SK-N-SH (cell line): ENCODE measurements around the gene TUBD1. TPM values are rescaled to one million over a fixed set of nuclear protein-coding genes. Genes with fewer than 3 reads are reported as not detected.

Source experiments
- CTCF ChIA-PET: fragments of 300-600, 350-600 bp; formaldehyde crosslinking; extraction: SDS; loops from one replicate; lab custom pipeline; 2021; lab: Yijun Ruan, JAX
- POLR2A ChIA-PET: fragments of 350-600 bp; sonication (Branson Sonifier 250); formaldehyde crosslinking; extraction: SDS; loops from one replicate; lab custom pipeline; 2020; ENCODE audit warnings: antibody characterized with exemption, inconsistent platforms; lab: Yijun Ruan, JAX
- DNase-seq: peaks from one replicate; pipeline ENCODE4 v3.0.0; 2012
- H2AFZ ChIP-seq: fragments of 200-600 bp; sonication (generic); 2 replicates; pipeline ENCODE4 v1.8.1; 2016; ENCODE audit warnings: antibody characterized with exemption, mild to moderate bottlenecking, low read depth
- H3F3A ChIP-seq: fragments of 200-600 bp; sonication (generic); replicated peaks from 2 replicates; pipeline ENCODE3; 2016; ENCODE audit warnings: antibody characterized with exemption, mild to moderate bottlenecking; ENCODE audit not compliant: insufficient read depth
- H3K27ac ChIP-seq, 2 experiments: fragments of 200-500 bp in 1 of 2; fragments of 200-600 bp in 1 of 2; sonication (Bioruptor generic) in 1 of 2; sonication (generic), shearing (Covaris generic) in 1 of 2; 2 replicates each; pipeline versions ENCODE4 v1.5.1 to v1.6.1; 2014 to 2016; ENCODE audit warnings: low read depth in 2 of 2, inconsistent platforms in 1 of 2, low read length in 1 of 2, mild to moderate bottlenecking in 1 of 2, mixed read lengths in 1 of 2
- H3K27me3 ChIP-seq: fragments of 200-600 bp; sonication (generic), shearing (Covaris generic); 2 replicates; pipeline ENCODE4 v1.6.1; 2016; ENCODE audit warnings: mixed run types; ENCODE audit not compliant: insufficient read depth
- H3K36me3 ChIP-seq, 2 experiments: fragments of 200-500 bp in 1 of 2; fragments of 200-600 bp in 1 of 2; sonication (Bioruptor generic) in 1 of 2; sonication (generic) in 1 of 2; replicated peaks in 1 of 2; 2 replicates each; pipeline versions ENCODE3 to v1.5.1; 2014 to 2016; ENCODE audit warnings: low read length in 1 of 2, mild to moderate bottlenecking in 1 of 2; ENCODE audit not compliant: insufficient read depth in 2 of 2, control insufficient read depth in 1 of 2
- H3K4me1 ChIP-seq, 2 experiments: fragments of 200-500 bp in 1 of 2; fragments of 200-600 bp in 1 of 2; sonication (Bioruptor generic) in 1 of 2; sonication (generic), shearing (Covaris generic) in 1 of 2; 2 replicates each; pipeline versions ENCODE4 v1.5.1 to v1.6.1; 2014 to 2016; ENCODE audit warnings: low read depth in 1 of 2, low read length in 1 of 2, mixed run types in 1 of 2; ENCODE audit not compliant: insufficient read depth in 2 of 2, control insufficient read depth in 1 of 2
- H3K4me2 ChIP-seq: fragments of 200-600 bp; sonication (generic), shearing (Covaris generic); 2 replicates; pipeline ENCODE4 v1.6.1; 2017; ENCODE audit warnings: mixed run types
- H3K4me3 ChIP-seq, 2 experiments: fragments of 200-500 bp in 1 of 2; fragments of 200-600 bp in 1 of 2; sonication (Bioruptor generic) in 1 of 2; sonication (generic), shearing (Covaris generic) in 1 of 2; 2 replicates each; pipeline versions ENCODE4 v1.5.1 to v1.8.1; 2014 to 2016; ENCODE audit warnings: low read depth in 2 of 2, inconsistent platforms in 1 of 2, low read length in 1 of 2, mild to moderate bottlenecking in 1 of 2, mixed read lengths in 1 of 2, moderate library complexity in 1 of 2
- H3K79me2 ChIP-seq: fragments of 200-600 bp; sonication (generic); 2 replicates; pipeline ENCODE4 v1.8.1; 2017; ENCODE audit warnings: mild to moderate bottlenecking; ENCODE audit not compliant: insufficient read depth
- H3K9ac ChIP-seq: fragments of 200-600 bp; sonication (generic); 2 replicates; pipeline ENCODE4 v1.6.1; 2017; ENCODE audit warnings: mixed run types
- H3K9me2 ChIP-seq: fragments of 200-600 bp; sonication (generic); 2 replicates; pipeline ENCODE4 v1.6.1; 2017; ENCODE audit warnings: mixed run types
- H3K9me3 ChIP-seq: fragments of 200-600 bp; sonication (generic); 2 replicates; pipeline ENCODE4 v1.6.1; 2017; ENCODE audit warnings: mixed run types, mild to moderate bottlenecking, moderate library complexity
- H4K20me1 ChIP-seq: fragments of 200-600 bp; sonication (generic); 2 replicates; pipeline ENCODE4 v1.6.1; 2017; ENCODE audit warnings: mild to moderate bottlenecking, mixed run types; ENCODE audit not compliant: insufficient read depth
- ELF1 ChIP-seq: IDR thresholded peaks from 2 replicates; pipeline ENCODE4 v1.4.0; 2012
- EP300 ChIP-seq, 2 experiments: IDR thresholded peaks; 2 replicates each; pipeline versions ENCODE4 v1.4.0 to v1.6.1; 2012; ENCODE audit warnings: borderline replicate concordance in 1 of 2, low read depth in 1 of 2, low read length in 1 of 2
- FOSL2 ChIP-seq: IDR thresholded peaks from 2 replicates; pipeline ENCODE4 v1.4.0; 2012; ENCODE audit warnings: low read depth, mild to moderate bottlenecking, moderate library complexity, borderline replicate concordance
- FOXJ3 ChIP-seq: sonication (generic); formaldehyde crosslinking; IDR thresholded peaks from 2 replicates; pipeline ENCODE4 v1.5.1; 2020; ENCODE audit warnings: mild to moderate bottlenecking, missing genetic modification reagents
- FOXM1 ChIP-seq: IDR thresholded peaks from 2 replicates; pipeline ENCODE4 v1.4.0; 2012; ENCODE audit warnings: low read depth, mild to moderate bottlenecking
- GATA2 ChIP-seq: sonication (generic); formaldehyde crosslinking; IDR thresholded peaks from 2 replicates; pipeline ENCODE4 v1.5.0; 2020; ENCODE audit warnings: mild to moderate bottlenecking, missing genetic modification reagents
- MAX ChIP-seq: IDR thresholded peaks from 2 replicates; pipeline ENCODE4 v1.4.0; 2012; ENCODE audit warnings: low read depth
- MEF2A ChIP-seq: IDR thresholded peaks from 2 replicates; pipeline ENCODE4 v1.4.0; 2012; ENCODE audit warnings: low read depth, borderline replicate concordance
- MXI1 ChIP-seq: IDR thresholded peaks from 2 replicates; pipeline ENCODE4 v1.6.1; 2012; ENCODE audit warnings: mild to moderate bottlenecking, low read depth, low read length, improper control_type of control experiment
- NFIC ChIP-seq: IDR thresholded peaks from 2 replicates; pipeline ENCODE4 v1.4.0; 2012; ENCODE audit warnings: borderline replicate concordance
- NRF1 ChIP-seq: IDR thresholded peaks from 2 replicates; pipeline ENCODE4 v1.6.1; 2012; ENCODE audit warnings: low read depth, mild to moderate bottlenecking, low read length
- POLR2AphosphoS5 ChIP-seq: IDR thresholded peaks from 2 replicates; pipeline ENCODE4 v1.6.1; 2012; ENCODE audit warnings: low read depth, low read length
- SIN3A ChIP-seq: IDR thresholded peaks from 2 replicates; pipeline ENCODE4 v1.6.1; 2012; ENCODE audit warnings: low read depth, mild to moderate bottlenecking, low read length, moderate library complexity, borderline replicate concordance
- SMC3 ChIP-seq: IDR thresholded peaks from 2 replicates; pipeline ENCODE4 v1.6.1; 2012; ENCODE audit warnings: low read depth, low read length, improper control_type of control experiment
- TAF1 ChIP-seq: IDR thresholded peaks from 2 replicates; pipeline ENCODE4 v1.6.1; 2012; ENCODE audit warnings: low read depth, mild to moderate bottlenecking, low read length, moderate library complexity, borderline replicate concordance
- TCF12 ChIP-seq: IDR thresholded peaks from 2 replicates; pipeline ENCODE4 v1.4.0; 2012
- USF1 ChIP-seq: IDR thresholded peaks from 2 replicates; pipeline ENCODE4 v1.4.0; 2012; ENCODE audit warnings: low read depth, borderline replicate concordance
- USF2 ChIP-seq: fragments of 150-350 bp; IDR thresholded peaks from 2 replicates; pipeline ENCODE4 v1.6.1; 2017; ENCODE audit warnings: antibody characterized with exemption, low read length, low read depth, borderline replicate concordance
- YY1 ChIP-seq: IDR thresholded peaks from 2 replicates; pipeline ENCODE4 v1.4.0; 2012; ENCODE audit warnings: low read depth, mild to moderate bottlenecking
- WGBS: methylation state at CpG from one replicate; pipeline ENCODE4 v1.1.6; 2017; ENCODE audit warnings: low lambda C conversion rate; 5-methylcytosine and 5-hydroxymethylcytosine counted together
- polyA plus RNA-seq, 3 experiments: library from polyadenylated mRNA; depleted of rRNA; stranded (reverse); fragments of >200 nt; gene quantifications; 2 replicates each; pipeline ENCODE4 v1.2.3, GENCODE V29; 2012
- TF ChIP-seq, protein P1 (sequence below): IDR thresholded peaks from 2 replicates; pipeline ENCODE4; 2012
- TF ChIP-seq, protein P2 (sequence below): IDR thresholded peaks from 2 replicates; pipeline ENCODE4 v1.4.0; 2012; ENCODE audit warnings: low read depth, borderline replicate concordance

TUBD1 gene
- polyA plus RNA-seq, 1 of the 3 experiments (the other 2 are of a cell fraction): 3.2 TPM

DNA sequence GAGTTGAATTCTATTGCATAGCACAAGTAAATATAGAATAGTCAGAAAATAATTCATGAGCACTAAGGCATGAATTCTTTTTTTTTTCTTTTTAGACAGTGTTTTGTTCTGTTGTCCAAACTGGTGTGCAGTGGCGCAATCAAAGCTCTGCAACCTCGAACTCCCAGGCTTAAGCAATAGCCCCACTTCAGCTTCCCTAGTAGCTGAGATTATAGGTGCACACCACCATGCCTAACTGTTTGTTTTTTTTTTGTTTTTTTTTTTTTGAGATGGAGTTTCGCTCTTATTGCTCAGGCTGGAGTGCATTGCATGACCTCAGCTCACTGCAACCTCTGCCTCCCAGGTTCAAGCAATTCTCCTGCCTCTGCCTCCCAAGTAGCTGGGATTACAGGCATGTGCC lies 16.6 kb downstream of the TUBD1 start:
- POLR2A ChIA-PET: no interaction called here
- Histone ChIP-seq H3K4me2 (no peak overlapping the region), H3K36me3 (peaks cover 0 to 13% of the 10 kb centered on the region in 2 experiments), H3K27me3 (no peaks in the 10 kb centered on the region), H4K20me1 (no peaks in the 10 kb centered on the region), H3K27ac (no peak overlapping the region)
- CTCF ChIA-PET: interaction anchor here (3.1 kb wide), 1 partner anchor 17 kb away, joined by 9 read pairs; no protein-coding TSS in a partner anchor
- no peak for TF ChIP-seq FOXJ3 (CRISPR knock-in tag)
- TF ChIP-seq YY1: no peak
- no peak for TF ChIP-seq MAX
- TF ChIP-seq FOSL2: no peak
- no peak for TF ChIP-seq SMC3
- TF ChIP-seq USF2: no peak
- TF ChIP-seq, protein P1, sequence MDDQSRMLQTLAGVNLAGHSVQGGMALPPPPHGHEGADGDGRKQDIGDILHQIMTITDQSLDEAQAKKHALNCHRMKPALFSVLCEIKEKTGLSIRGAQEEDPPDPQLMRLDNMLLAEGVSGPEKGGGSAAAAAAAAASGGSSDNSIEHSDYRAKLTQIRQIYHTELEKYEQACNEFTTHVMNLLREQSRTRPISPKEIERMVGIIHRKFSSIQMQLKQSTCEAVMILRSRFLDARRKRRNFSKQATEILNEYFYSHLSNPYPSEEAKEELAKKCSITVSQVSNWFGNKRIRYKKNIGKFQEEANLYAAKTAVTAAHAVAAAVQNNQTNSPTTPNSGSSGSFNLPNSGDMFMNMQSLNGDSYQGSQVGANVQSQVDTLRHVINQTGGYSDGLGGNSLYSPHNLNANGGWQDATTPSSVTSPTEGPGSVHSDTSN: no peak
- TF ChIP-seq NRF1: no peak
- no peak for TF ChIP-seq NFIC
- no peak for TF ChIP-seq EP300 (IDR thresholded peaks at IDR 0.05; ENCODE audit: borderline replicate concordance in 1 of 2, low read depth in 1 of 2, low read length in 1 of 2)
- no peak for TF ChIP-seq GATA2 (CRISPR knock-in tag)
- no peak for TF ChIP-seq USF1
- TF ChIP-seq, all 33 proteins: peak for 0
- no peaks in the 10 kb centered on the region for H3K79me2 ChIP-seq
- H3F3A ChIP-seq: peaks cover 11% of the 10 kb centered on the region
- H2AFZ ChIP-seq: no peak overlapping the region
- WGBS: 95% methylated on average over 3 of the region's 3 CpGs
- no peaks in the 10 kb centered on the region for H3K9me3 ChIP-seq
- no peak overlapping the region for H3K9ac ChIP-seq
- H3K4me3 ChIP-seq: no peak overlapping the region
- DNase-seq: no peak
- H3K9me2 ChIP-seq: no peaks in the 10 kb centered on the region
- H3K4me1 ChIP-seq: no peaks in the 10 kb centered on the region

- Histone ChIP-seq H3K79me2 (no peaks in the 10 kb centered on the region), H3K4me1 (no peaks in the 10 kb centered on the region; a peak in 1 of 4 replicates), H3K9me2 (no peaks in the 10 kb centered on the region), H3K9ac (no peak overlapping the region), H3K36me3 (peaks cover 0 to 1% of the 10 kb centered on the region in 2 experiments), H4K20me1 (no peaks in the 10 kb centered on the region), H3K27ac (no peak overlapping the region), H3K27me3 (no peaks in the 10 kb centered on the region), H2AFZ (no peak overlapping the region; the same call in 1 of the 2 replicates), H3K4me2 (no peak overlapping the region), H3K4me3 (no peak overlapping the region), H3K9me3 (no peaks in the 10 kb centered on the region), H3F3A (peaks cover 6% of the 10 kb centered on the region)
- DNase-seq: no peak
- 99% methylated on average over 2 of the region's 2 CpGs for WGBS
- ChIA-PET CTCF (interaction anchor here (0.8 to 3.1 kb wide), 2 partner anchors 15 to 121 kb away, joined by 4 to 9 read pairs; no protein-coding TSS in a partner anchor), POLR2A (no interaction called here)
- TF ChIP-seq, protein P1: no peak
- TF ChIP-seq TCF12 (no peak), POLR2AphosphoS5 (no peak), YY1 (no peak), EP300 (IDR thresholded peaks at IDR 0.05; ENCODE audit: borderline replicate concordance in 1 of 2, low read depth in 1 of 2, low read length in 1 of 2) (no peak), SIN3A (no peak), USF1 (no peak), MXI1 (no peak), FOXJ3 (CRISPR knock-in tag) (no peak), MEF2A (no peak), SMC3 (no peak), ELF1 (no peak), FOXM1 (no peak), TAF1 (no peak)
- TF ChIP-seq, protein P2, sequence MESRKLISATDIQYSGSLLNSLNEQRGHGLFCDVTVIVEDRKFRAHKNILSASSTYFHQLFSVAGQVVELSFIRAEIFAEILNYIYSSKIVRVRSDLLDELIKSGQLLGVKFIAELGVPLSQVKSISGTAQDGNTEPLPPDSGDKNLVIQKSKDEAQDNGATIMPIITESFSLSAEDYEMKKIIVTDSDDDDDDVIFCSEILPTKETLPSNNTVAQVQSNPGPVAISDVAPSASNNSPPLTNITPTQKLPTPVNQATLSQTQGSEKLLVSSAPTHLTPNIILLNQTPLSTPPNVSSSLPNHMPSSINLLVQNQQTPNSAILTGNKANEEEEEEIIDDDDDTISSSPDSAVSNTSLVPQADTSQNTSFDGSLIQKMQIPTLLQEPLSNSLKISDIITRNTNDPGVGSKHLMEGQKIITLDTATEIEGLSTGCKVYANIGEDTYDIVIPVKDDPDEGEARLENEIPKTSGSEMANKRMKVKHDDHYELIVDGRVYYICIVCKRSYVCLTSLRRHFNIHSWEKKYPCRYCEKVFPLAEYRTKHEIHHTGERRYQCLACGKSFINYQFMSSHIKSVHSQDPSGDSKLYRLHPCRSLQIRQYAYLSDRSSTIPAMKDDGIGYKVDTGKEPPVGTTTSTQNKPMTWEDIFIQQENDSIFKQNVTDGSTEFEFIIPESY: no peak
Measured at GRCh38 chr17:59874376-59874775, 18.4 kb downstream of the TUBD1 start.
